ENCODE results near the gene ALPL.

Gene ALPL

GRCh38 chr1:21573971-21574465 lies 64.8 kb downstream of the ALPL start:
- Histone ChIP-seq H3K9ac (ENCODE audit: insufficient read length, low read depth) (peak overlapping the region; percentile 52), H3K27me3 (ENCODE audit: insufficient read depth, insufficient read length) (no peaks in the 10 kb centered on the region), H3K9me3 (ENCODE audit: insufficient read depth, low read length) (no peaks in the 10 kb centered on the region), H3K4me1 (ENCODE audit: insufficient read depth, insufficient read length) (peaks cover 11% of the 10 kb centered on the region), H3K36me3 (ENCODE audit: insufficient read depth, insufficient read length, low read length) (peaks cover 11% of the 10 kb centered on the region), H3K4me3 (ENCODE audit: insufficient read length, low read depth) (no peak overlapping the region)
- DNase-seq (ENCODE audit: low read depth, low spot score), result peak; percentile 67
- no peak for TF ChIP-seq ZNF274 (IDR thresholded peaks at IDR 0.05; ENCODE audit: low read depth, low read length)
- TF ChIP-seq SUZ12 (IDR thresholded peaks at IDR 0.05; ENCODE audit: extremely low read depth, insufficient read depth, insufficient read length), result no peak
- TF ChIP-seq YY1 (IDR thresholded peaks at IDR 0.05; ENCODE audit: insufficient read depth, insufficient read length), result no peak

- Histone ChIP-seq H3K9me3 (ENCODE audit: insufficient read depth, low read length) (no peaks in the 10 kb centered on the region), H3K4me3 (ENCODE audit: insufficient read length, low read depth) (no peak overlapping the region), H3K9ac (ENCODE audit: insufficient read length, low read depth) (peak overlapping the region; percentile 77), H3K27me3 (ENCODE audit: insufficient read depth, insufficient read length) (no peaks in the 10 kb centered on the region), H3K36me3 (ENCODE audit: insufficient read depth, insufficient read length, low read length) (peaks cover 11% of the 10 kb centered on the region), H3K4me1 (ENCODE audit: insufficient read depth, insufficient read length) (peaks cover 9% of the 10 kb centered on the region)
- no peak for DNase-seq (ENCODE audit: low read depth, low spot score)
- TF ChIP-seq YY1 (IDR thresholded peaks at IDR 0.05; ENCODE audit: insufficient read depth, insufficient read length) (no peak), SUZ12 (IDR thresholded peaks at IDR 0.05; ENCODE audit: extremely low read depth, insufficient read depth, insufficient read length) (no peak), ZNF274 (IDR thresholded peaks at IDR 0.05; ENCODE audit: low read depth, low read length) (no peak)
These were observed 65.4 kb downstream of the ALPL start for GRCh38 chr1:21574466-21575151.

- H3K9ac ChIP-seq (ENCODE audit: insufficient read length, low read depth), result peak overlapping the region; percentile 77
These were observed 66.2 kb downstream of the ALPL start for GRCh38 chr1:21575351-21575942.

GRCh38 chr1:21576031-21576797 lies 67.0 kb downstream of the ALPL start:
- Histone ChIP-seq H3K4me3 (ENCODE audit: insufficient read length, low read depth) (no peak overlapping the region), H3K9ac (ENCODE audit: insufficient read length, low read depth) (no peak overlapping the region), H3K9me3 (ENCODE audit: insufficient read depth, low read length) (no peaks in the 10 kb centered on the region), H3K27me3 (ENCODE audit: insufficient read depth, insufficient read length) (no peaks in the 10 kb centered on the region), H3K4me1 (ENCODE audit: insufficient read depth, insufficient read length) (peaks cover 9% of the 10 kb centered on the region), H3K36me3 (ENCODE audit: insufficient read depth, insufficient read length, low read length) (peaks cover 5% of the 10 kb centered on the region)
- TF ChIP-seq SUZ12 (IDR thresholded peaks at IDR 0.05; ENCODE audit: extremely low read depth, insufficient read depth, insufficient read length) (no peak), YY1 (IDR thresholded peaks at IDR 0.05; ENCODE audit: insufficient read depth, insufficient read length) (no peak), ZNF274 (IDR thresholded peaks at IDR 0.05; ENCODE audit: low read depth, low read length) (no peak)
- DNase-seq (ENCODE audit: low read depth, low spot score), result no peak

More at GRCh38 chr1:21575351-21575942, 66.2 kb downstream of the ALPL start:
- peaks cover 9% of the 10 kb centered on the region for H3K4me1 ChIP-seq (ENCODE audit: insufficient read depth, insufficient read length)
- no peaks in the 10 kb centered on the region for H3K9me3 ChIP-seq (ENCODE audit: insufficient read depth, low read length)
- DNase-seq (ENCODE audit: low read depth, low spot score), result no peak
- no peak for TF ChIP-seq SUZ12 (IDR thresholded peaks at IDR 0.05; ENCODE audit: extremely low read depth, insufficient read depth, insufficient read length)
- TF ChIP-seq ZNF274 (IDR thresholded peaks at IDR 0.05; ENCODE audit: low read depth, low read length), result no peak
- no peak for TF ChIP-seq YY1 (IDR thresholded peaks at IDR 0.05; ENCODE audit: insufficient read depth, insufficient read length)
- peaks cover 11% of the 10 kb centered on the region for H3K36me3 ChIP-seq (ENCODE audit: insufficient read depth, insufficient read length, low read length)
- no peak overlapping the region for H3K4me3 ChIP-seq (ENCODE audit: insufficient read length, low read depth)
- no peaks in the 10 kb centered on the region for H3K27me3 ChIP-seq (ENCODE audit: insufficient read depth, insufficient read length)

- Histone ChIP-seq H3K4me3 (ENCODE audit: insufficient read length, low read depth) (no peak overlapping the region), H3K36me3 (ENCODE audit: insufficient read depth, insufficient read length, low read length) (peaks cover 5% of the 10 kb centered on the region), H3K27me3 (ENCODE audit: insufficient read depth, insufficient read length) (no peaks in the 10 kb centered on the region), H3K9ac (ENCODE audit: insufficient read length, low read depth) (no peak overlapping the region), H3K9me3 (ENCODE audit: insufficient read depth, low read length) (no peaks in the 10 kb centered on the region), H3K4me1 (ENCODE audit: insufficient read depth, insufficient read length) (peaks cover 9% of the 10 kb centered on the region)
- DNase-seq (ENCODE audit: low read depth, low spot score), result no peak
- TF ChIP-seq SUZ12 (IDR thresholded peaks at IDR 0.05; ENCODE audit: extremely low read depth, insufficient read depth, insufficient read length) (no peak), YY1 (IDR thresholded peaks at IDR 0.05; ENCODE audit: insufficient read depth, insufficient read length) (no peak), ZNF274 (IDR thresholded peaks at IDR 0.05; ENCODE audit: low read depth, low read length) (no peak)
These were observed 67.6 kb downstream of the ALPL start for GRCh38 chr1:21576798-21577187.

- DNase-seq (ENCODE audit: low read depth, low spot score), result no peak
- no peaks in the 10 kb centered on the region for H3K27me3 ChIP-seq (ENCODE audit: insufficient read depth, insufficient read length)
- H3K36me3 ChIP-seq (ENCODE audit: insufficient read depth, insufficient read length, low read length), result peaks cover 5% of the 10 kb centered on the region
- H3K9me3 ChIP-seq (ENCODE audit: insufficient read depth, low read length), result no peaks in the 10 kb centered on the region
- TF ChIP-seq SUZ12 (IDR thresholded peaks at IDR 0.05; ENCODE audit: extremely low read depth, insufficient read depth, insufficient read length) (no peak), ZNF274 (IDR thresholded peaks at IDR 0.05; ENCODE audit: low read depth, low read length) (no peak), YY1 (IDR thresholded peaks at IDR 0.05; ENCODE audit: insufficient read depth, insufficient read length) (no peak)
- peaks cover 9% of the 10 kb centered on the region for H3K4me1 ChIP-seq (ENCODE audit: insufficient read depth, insufficient read length)
- no peak overlapping the region for H3K9ac ChIP-seq (ENCODE audit: insufficient read length, low read depth)
- H3K4me3 ChIP-seq (ENCODE audit: insufficient read length, low read depth), result no peak overlapping the region
These were observed 68.1 kb downstream of the ALPL start for GRCh38 chr1:21577324-21577723.

- TF ChIP-seq YY1 (IDR thresholded peaks at IDR 0.05; ENCODE audit: insufficient read depth, insufficient read length), result no peak
- TF ChIP-seq ZNF274 (IDR thresholded peaks at IDR 0.05; ENCODE audit: low read depth, low read length), result no peak
- TF ChIP-seq SUZ12 (IDR thresholded peaks at IDR 0.05; ENCODE audit: extremely low read depth, insufficient read depth, insufficient read length), result no peak
- H3K9me3 ChIP-seq (ENCODE audit: insufficient read depth, low read length), result no peaks in the 10 kb centered on the region
- H3K27me3 ChIP-seq (ENCODE audit: insufficient read depth, insufficient read length), result no peaks in the 10 kb centered on the region
- H3K4me3 ChIP-seq (ENCODE audit: insufficient read length, low read depth), result no peak overlapping the region
- H3K9ac ChIP-seq (ENCODE audit: insufficient read length, low read depth), result no peak overlapping the region
- H3K36me3 ChIP-seq (ENCODE audit: insufficient read depth, insufficient read length, low read length), result no peaks in the 10 kb centered on the region
- peaks cover 9% of the 10 kb centered on the region for H3K4me1 ChIP-seq (ENCODE audit: insufficient read depth, insufficient read length)
- DNase-seq (ENCODE audit: low read depth, low spot score), result no peak
These were observed 68.7 kb downstream of the ALPL start for GRCh38 chr1:21577933-21578332.
